ENCODE measurements around the gene DAP3. TPM values are rescaled to one million over a fixed set of nuclear protein-coding genes. Genes with fewer than 3 reads are reported as not detected.
"Not testable (repeated sequence)": the region's sequence is repeated elsewhere in the genome, so short reads cannot be mapped to it uniquely, and the experiment has no call there.

DAP3 gene
- total RNA-seq, 1 experiment from 2014 or later, result 148 TPM

- no peak for TF ChIP-seq CBX3 (IDR thresholded peaks at IDR 0.05; ENCODE audit: low read depth)
- TF ChIP-seq POLR2AphosphoS5 (IDR thresholded peaks at IDR 0.05; ENCODE audit: low read depth, low read length), result no peak
- TF ChIP-seq TCF7L2 (IDR thresholded peaks at IDR 0.05; ENCODE audit: borderline replicate concordance, extremely low read depth, insufficient read depth, insufficient read length), result no peak
- no peak for TF ChIP-seq SRF (IDR thresholded peaks at IDR 0.05; ENCODE audit: low read depth)
- no peak for TF ChIP-seq ZFX (IDR thresholded peaks at IDR 0.05)
- TF ChIP-seq REST (IDR thresholded peaks at IDR 0.05; ENCODE audit: low read depth), result no peak
- no peak for TF ChIP-seq FOSL1 (IDR thresholded peaks at IDR 0.05; ENCODE audit: low read depth)
- TF ChIP-seq EZH2phosphoT487 (IDR thresholded peaks at IDR 0.05; ENCODE audit: borderline replicate concordance), result no peak
- Histone ChIP-seq H3K79me2 (ENCODE audit: insufficient read depth, low read length) (peaks cover 83% of the 10 kb centered on the region), H2AFZ (ENCODE audit: low read depth, low read length, poor library complexity, severe bottlenecking) (no peak overlapping the region), H3K9me3 (ENCODE audit: control insufficient read depth in 1 of 2, insufficient read depth in 1 of 2, low read depth in 1 of 2, low read length in 2 of 2) (no peaks in the 10 kb centered on the region), H3K27ac (ENCODE audit: low read depth, low read length) (no peak overlapping the region), H4K20me1 (ENCODE audit: insufficient read depth) (peaks cover 4% of the 10 kb centered on the region; the same call in 1 of the 2 replicates), H3K27me3 (ENCODE audit: insufficient read depth, low read length) (no peaks in the 10 kb centered on the region), H3K9me2 (ENCODE audit: insufficient read depth) (no peaks in the 10 kb centered on the region), H3K36me3 (ENCODE audit: control insufficient read depth in 1 of 2, insufficient read depth in 2 of 2, low read length in 2 of 2) (peaks cover 0 to 32% of the 10 kb centered on the region in 2 experiments; a peak in 2 of 4 replicates), H3K4me3 (replicated peaks in 1 of 2; ENCODE audit: low read depth in 1 of 2, low read length in 2 of 2) (no peak overlapping the region), H3K9ac (ENCODE audit: low read length) (no peak overlapping the region), H3K4me2 (ENCODE audit: low read length) (no peak overlapping the region), H3K4me1 (ENCODE audit: control insufficient read depth in 1 of 2, insufficient read depth in 2 of 2, low read length in 2 of 2) (no peaks in the 10 kb centered on the region)
- ChIA-PET CTCF (no interaction called here), RAD21 (ENCODE audit: low non-redundant PET in 1 of 2, low total read pairs in 2 of 2, uncharacterized antibody in 2 of 2, unreplicated experiment in 2 of 2) (no interaction called here), POLR2A (no interaction called here)
- ATAC-seq, result no peak
- no peak for DNase-seq (ENCODE audit: low read depth, low spot score)
- intact Hi-C loops (cut with micrococcal nuclease), result no loop called here
- BruUV-seq (replicated peaks), result no TSS peak
Observed at GRCh38 chr1:155697046-155697445, 8.2 kb downstream of the DAP3 start.

- BruUV-seq (replicated peaks), result not testable (repeated sequence)
Observed at GRCh38 chr1:155697616-155698015, 8.7 kb downstream of the DAP3 start.

More at GRCh38 chr1:155697616-155698015, 8.7 kb downstream of the DAP3 start:
- H2AFZ ChIP-seq (ENCODE audit: low read depth, low read length, poor library complexity, severe bottlenecking); DNase-seq (ENCODE audit: low read depth, low spot score); H3K4me2 ChIP-seq (ENCODE audit: low read length); H3K9ac ChIP-seq (ENCODE audit: low read length); H4K20me1 ChIP-seq (ENCODE audit: insufficient read depth); H3K27me3 ChIP-seq (ENCODE audit: insufficient read depth, low read length); RAD21 ChIA-PET (ENCODE audit: low non-redundant PET in 1 of 2, low total read pairs in 2 of 2, uncharacterized antibody in 2 of 2, unreplicated experiment in 2 of 2); intact Hi-C loops (cut with micrococcal nuclease); POLR2A ChIA-PET; H3K9me2 ChIP-seq (ENCODE audit: insufficient read depth); H3K9me3 ChIP-seq (ENCODE audit: control insufficient read depth in 1 of 2, insufficient read depth in 1 of 2, low read depth in 1 of 2, low read length in 2 of 2); H3K27ac ChIP-seq (ENCODE audit: low read depth, low read length); ATAC-seq; H3K4me3 ChIP-seq (replicated peaks in 1 of 2; ENCODE audit: low read depth in 1 of 2, low read length in 2 of 2); H3K4me1 ChIP-seq (ENCODE audit: control insufficient read depth in 1 of 2, insufficient read depth in 2 of 2, low read length in 2 of 2); CTCF ChIA-PET: not testable (repeated sequence)
- H3K79me2 ChIP-seq (ENCODE audit: insufficient read depth, low read length), result peaks cover 83% of the 10 kb centered on the region
- H3K36me3 ChIP-seq (ENCODE audit: control insufficient read depth in 1 of 2, insufficient read depth in 2 of 2, low read length in 2 of 2), result peaks cover 0 to 26% of the 10 kb centered on the region in 2 experiments; a peak in 2 of 4 replicates

All from HCT116 (cell line).